AG10803 (cell line): ENCODE results near the gene TDRD3.

ENCODE experiments used
- DNase-seq: peaks from one replicate; pipeline ENCODE4 v3.0.0; 2010; ENCODE audit warnings: low read depth
- H3K4me3 ChIP-seq: 2 replicates; pipeline ENCODE4 v1.5.1; 2011; ENCODE audit warnings: mild to moderate bottlenecking, low read length, control low read depth
- CTCF ChIP-seq: conservative IDR thresholded peaks from 2 replicates; pipeline ENCODE4 v1.5.1; 2011; ENCODE audit warnings: mild to moderate bottlenecking, low read length, control low read depth, inconsistent platforms

Gene TDRD3

GRCh38 chr13:60453490-60453889 is 56.5 kb downstream of the TDRD3 start:
- TF ChIP-seq CTCF, result no peak
- DNase-seq, result peak; percentile 2
- H3K4me3 ChIP-seq, result no peak overlapping the region

DNA sequence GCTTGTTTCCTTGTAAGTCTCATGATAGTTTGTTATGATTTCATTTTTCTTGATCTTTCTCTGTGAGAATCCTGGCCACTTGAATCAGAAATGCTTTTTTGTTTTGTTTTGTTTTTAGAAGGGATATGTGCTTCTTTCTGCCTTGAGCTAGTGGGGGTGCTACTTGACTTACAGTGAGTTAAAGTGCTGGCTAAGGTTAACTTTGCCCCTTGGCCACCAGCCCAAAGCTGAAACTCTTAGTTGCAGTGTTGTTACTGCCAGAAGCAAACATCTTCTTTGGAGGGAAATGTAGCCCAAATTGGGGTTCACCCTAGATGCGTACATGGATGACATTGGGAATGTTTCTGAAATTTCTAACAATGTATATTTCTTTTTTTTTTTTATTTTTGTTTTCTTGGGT is 57.4 kb downstream of the TDRD3 start:
- no peak for TF ChIP-seq CTCF
- DNase-seq, result no peak
- H3K4me3 ChIP-seq, result no peak overlapping the region

GRCh38 chr13:60463787-60464186 is 66.8 kb downstream of the TDRD3 start:
- TF ChIP-seq CTCF, result no peak
- H3K4me3 ChIP-seq, result no peak overlapping the region
- no peak for DNase-seq

DNA sequence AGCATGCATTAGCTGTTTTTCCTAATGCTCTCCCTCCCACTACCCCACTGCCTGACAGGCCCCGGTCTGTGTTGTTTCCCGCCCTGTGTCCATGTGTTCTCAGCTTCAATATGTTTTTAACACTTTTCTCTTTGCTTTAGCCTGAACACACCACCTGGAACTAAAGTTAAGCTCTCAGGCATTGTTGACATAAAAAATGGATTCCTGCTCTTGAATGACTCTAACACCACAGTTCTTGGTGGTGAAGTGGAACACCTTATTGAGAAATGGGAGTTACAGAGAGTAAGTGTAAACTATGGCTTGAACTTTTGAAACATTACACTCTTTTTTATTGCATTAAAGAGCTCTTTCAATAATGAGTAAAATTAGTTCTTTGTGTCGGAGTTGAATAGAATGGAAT is 70.1 kb downstream of the TDRD3 start:
- DNase-seq, result no peak

GRCh38 chr13:60479273-60479672 is 82.3 kb downstream of the TDRD3 start:
- H3K4me3 ChIP-seq, result no peak overlapping the region
- DNase-seq, result no peak
- no peak for TF ChIP-seq CTCF

More for the DNA sequence above, 70.1 kb downstream of the TDRD3 start:
- H3K4me3 ChIP-seq, result no peak overlapping the region
- TF ChIP-seq CTCF, result no peak

- H3K4me3 ChIP-seq, result no peak overlapping the region
- TF ChIP-seq CTCF, result no peak
- DNase-seq, result peak; percentile 25
Measured at GRCh38 chr13:60482012-60482411, 85.0 kb downstream of the TDRD3 start.

GRCh38 chr13:60484865-60485264 is 87.8 kb downstream of the TDRD3 start:
- no peak overlapping the region for H3K4me3 ChIP-seq
- no peak for DNase-seq
- no peak for TF ChIP-seq CTCF
